GM12878 (cell line): ENCODE measurements around the gene KCTD14. TPM values are rescaled to one million over a fixed set of nuclear protein-coding genes. Genes with fewer than 3 reads are reported as not detected.

Source experiments
- BCL3 ChIP-seq: IDR thresholded peaks from 2 replicates; pipeline ENCODE4 v1.6.1; 2011; ENCODE audit warnings: borderline replicate concordance, low read depth, mild to moderate bottlenecking, moderate library complexity, low read length; ENCODE audit not compliant: insufficient read depth, poor library complexity, severe bottlenecking
- BRCA1 ChIP-seq: IDR thresholded peaks from 2 replicates; pipeline ENCODE4 v1.6.1; 2011; ENCODE audit warnings: low read depth, low read length, improper control_type of control experiment
- CHD1 ChIP-seq: IDR thresholded peaks from 2 replicates; pipeline ENCODE4 v1.6.1; 2012; ENCODE audit warnings: low read depth, low read length, improper control_type of control experiment
- CHD4 ChIP-seq: fragments of 200-600 bp; sonication (generic); IDR thresholded peaks from 2 replicates; pipeline ENCODE4 v1.6.1; 2016; ENCODE audit warnings: mild to moderate bottlenecking
- CREM ChIP-seq: IDR thresholded peaks from 2 replicates; pipeline ENCODE4 v1.6.1; 2014; ENCODE audit warnings: antibody characterized with exemption, low read depth
- IRF3 ChIP-seq: fragments of 450-650 bp; IDR thresholded peaks from 2 replicates; pipeline ENCODE4 v1.6.1; 2014; ENCODE audit warnings: mild to moderate bottlenecking
- IRF4 ChIP-seq: IDR thresholded peaks from 2 replicates; pipeline ENCODE4 v1.6.1; 2011; ENCODE audit warnings: low read depth, low read length
- MTA2 ChIP-seq: fragments of 450-650 bp; IDR thresholded peaks from 2 replicates; pipeline ENCODE4 v1.6.1; 2016; ENCODE audit warnings: low read depth, mild to moderate bottlenecking, moderate library complexity
- MXI1 ChIP-seq: fragments of 150-350 bp; IDR thresholded peaks from 2 replicates; pipeline ENCODE4 v1.6.1; 2011; ENCODE audit warnings: low read depth, mild to moderate bottlenecking, inconsistent platforms, low read length, improper control_type of control experiment
- MYC ChIP-seq: IDR thresholded peaks from 2 replicates; pipeline ENCODE4 v1.6.1; 2011; ENCODE audit warnings: mild to moderate bottlenecking, low read length, moderate library complexity, inconsistent platforms; ENCODE audit not compliant: insufficient read depth, insufficient replicate concordance, insufficient read length, severe bottlenecking
- PML ChIP-seq: IDR thresholded peaks from 2 replicates; pipeline ENCODE4 v1.6.1; 2012; ENCODE audit warnings: low read length, inconsistent platforms
- RUNX3 ChIP-seq: IDR thresholded peaks from 2 replicates; pipeline ENCODE4 v1.6.1; 2012; ENCODE audit warnings: low read length, inconsistent platforms
- SMAD1 ChIP-seq: fragments of 450-650 bp; IDR thresholded peaks from 2 replicates; pipeline ENCODE4 v1.6.1; 2018; ENCODE audit warnings: mild to moderate bottlenecking, low read depth; ENCODE audit not compliant: partially characterized antibody
- SREBF2 ChIP-seq: IDR thresholded peaks from 2 replicates; pipeline ENCODE4 v1.6.1; 2012; ENCODE audit warnings: mild to moderate bottlenecking, low read length
- TCF7 ChIP-seq: IDR thresholded peaks from 2 replicates; pipeline ENCODE4 v1.6.1; 2014; ENCODE audit warnings: antibody characterized with exemption, borderline replicate concordance
- ZBTB4 ChIP-seq: fragments of 450-650 bp; formaldehyde crosslinking; IDR thresholded peaks from 2 replicates; pipeline ENCODE4 v1.4.0; 2022; ENCODE audit warnings: mild to moderate bottlenecking, moderate library complexity
- ZBTB40 ChIP-seq: fragments of 450-650 bp; IDR thresholded peaks from 2 replicates; pipeline ENCODE4 v1.6.1; 2016; ENCODE audit warnings: mild to moderate bottlenecking, moderate library complexity, borderline replicate concordance
- ZNF274 ChIP-seq: IDR thresholded peaks from one replicate; pipeline ENCODE4 v1.8.0; 2011; ENCODE audit not compliant: insufficient read length, insufficient read depth
- ZNF384 ChIP-seq: IDR thresholded peaks from 2 replicates; pipeline ENCODE4 v1.6.1; 2012; ENCODE audit warnings: low read depth, mild to moderate bottlenecking, low read length, improper control_type of control experiment, borderline replicate concordance
- polyA plus RNA-seq, 11 experiments: library from polyadenylated mRNA; depleted of rRNA in 4 of 11; unstranded in 6 of 11; stranded (reverse) in 5 of 11; fragments of >200 nt; fragmentation: Nextera tagmentation in 4 of 11; fragmentation: Illumina TruSeq in 1 of 11; extraction: Ambion mirVana in 4 of 11; extraction: Trizol in 1 of 11; gene quantifications; 1 replicate in 1 of 11; 2 replicates in 10 of 11; pipeline versions ENCODE4 v1.2.1 to v1.2.3, GENCODE V29; 2011 to 2016; ENCODE audit warnings: inconsistent platforms in 2 of 11, missing spikeins in 2 of 11, low read depth in 1 of 11
- total RNA-seq, 4 experiments: library from RNA; depleted of rRNA in 3 of 4; stranded (reverse); fragments of >200 nt in 3 of 4; fragmentation: Illumina TruSeq in 1 of 4; extraction: Trizol in 1 of 4; gene quantifications; 2 replicates each; pipeline versions ENCODE4 v1.2.1 to v1.2.3, GENCODE V29; 2013 to 2021

The KCTD14 gene
- total and polyA plus RNA-seq, 10 of the 15 experiments (the other 5 are each of a cell fraction or from before 2014, with no cell fraction given), result 0.11 to 0.63 (median 0.48) TPM

GRCh38 chr11:78039919-78040671, 17.0 kb upstream of the KCTD14 start (continued):
- TF ChIP-seq ZBTB4 (CRISPR knock-in tag) (no peak), TCF7 (no peak), ZNF274 (no peak), SMAD1 (peak; percentile 60), ZNF384 (no peak), MYC (no peak), SREBF2 (no peak), IRF3 (no peak), RUNX3 (no peak), BRCA1 (no peak), MTA2 (0 out of 2 replicates have a peak, but pooled peaks have one; percentile 23), MXI1 (0 out of 2 replicates have a peak, but pooled peaks have one; percentile 15), CREM (no peak), PML (no peak), BCL3 (no peak), IRF4 (no peak), CHD1 (no peak), CHD4 (no peak), ZBTB40 (no peak)
